Measurements from ENCODE around the gene MXD3. TPM values are rescaled to one million over a fixed set of nuclear protein-coding genes. Genes with fewer than 3 reads are reported as not detected.

Gene MXD3
- total and polyA plus RNA-seq, 4 donors = 7.4 to 29.0 (median 12.9) TPM

DNA sequence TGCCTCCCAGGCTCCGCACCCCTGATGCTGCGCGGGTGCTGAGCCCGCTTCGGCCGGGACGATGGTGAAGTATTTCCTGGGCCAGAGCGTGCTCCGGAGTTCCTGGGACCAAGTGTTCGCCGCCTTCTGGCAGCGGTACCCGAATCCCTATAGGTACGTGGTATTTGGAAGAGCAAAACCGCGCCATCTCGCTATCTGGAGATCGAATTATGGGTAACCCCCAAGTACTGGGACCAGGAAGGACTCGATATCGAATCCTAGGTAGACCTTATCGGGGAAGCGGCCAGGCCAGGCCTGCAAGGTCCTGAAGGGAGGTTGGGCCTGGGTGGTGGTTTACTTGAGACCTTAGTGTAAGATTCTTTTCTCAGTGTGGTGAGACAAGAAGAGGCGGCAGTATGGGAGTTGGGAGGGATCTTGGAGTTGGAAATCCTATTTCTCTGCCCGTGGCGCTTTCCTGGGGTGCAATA is 7.7 kb downstream of the MXD3 start:
- Histone ChIP-seq H3K27me3 (ENCODE audit: control insufficient read depth in 3 of 3, insufficient read depth in 3 of 3, low read length in 2 of 3) (no peaks in the 10 kb centered on the region), H3K4me1 (ENCODE audit: control insufficient read depth in 5 of 5, insufficient read depth in 5 of 5, low read length in 5 of 5) (peaks cover 0 to 39% (median 15%) of the 10 kb centered on the region in 5 donors), H3K9me3 (ENCODE audit: control insufficient read depth in 4 of 4, insufficient read depth in 3 of 4, low read length in 3 of 4) (no peaks in the 10 kb centered on the region), H3K36me3 (ENCODE audit: control insufficient read depth in 4 of 4, insufficient read depth in 4 of 4, low read length in 4 of 4) (peaks cover 0 to 19% (median 14%) of the 10 kb centered on the region in 4 donors), H3K27ac (ENCODE audit: low read depth in 1 of 2, low read length in 1 of 2) (peak overlapping the region; percentile 85 to 86), H3K9ac (ENCODE audit: insufficient read depth in 1 of 2, low read length in 2 of 2) (peak overlapping the region; percentile 26 to 43), H3K4me3 (peak overlapping the region; percentile 82)
- TF ChIP-seq, protein P1, sequence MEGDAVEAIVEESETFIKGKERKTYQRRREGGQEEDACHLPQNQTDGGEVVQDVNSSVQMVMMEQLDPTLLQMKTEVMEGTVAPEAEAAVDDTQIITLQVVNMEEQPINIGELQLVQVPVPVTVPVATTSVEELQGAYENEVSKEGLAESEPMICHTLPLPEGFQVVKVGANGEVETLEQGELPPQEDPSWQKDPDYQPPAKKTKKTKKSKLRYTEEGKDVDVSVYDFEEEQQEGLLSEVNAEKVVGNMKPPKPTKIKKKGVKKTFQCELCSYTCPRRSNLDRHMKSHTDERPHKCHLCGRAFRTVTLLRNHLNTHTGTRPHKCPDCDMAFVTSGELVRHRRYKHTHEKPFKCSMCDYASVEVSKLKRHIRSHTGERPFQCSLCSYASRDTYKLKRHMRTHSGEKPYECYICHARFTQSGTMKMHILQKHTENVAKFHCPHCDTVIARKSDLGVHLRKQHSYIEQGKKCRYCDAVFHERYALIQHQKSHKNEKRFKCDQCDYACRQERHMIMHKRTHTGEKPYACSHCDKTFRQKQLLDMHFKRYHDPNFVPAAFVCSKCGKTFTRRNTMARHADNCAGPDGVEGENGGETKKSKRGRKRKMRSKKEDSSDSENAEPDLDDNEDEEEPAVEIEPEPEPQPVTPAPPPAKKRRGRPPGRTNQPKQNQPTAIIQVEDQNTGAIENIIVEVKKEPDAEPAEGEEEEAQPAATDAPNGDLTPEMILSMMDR (IDR thresholded peaks at IDR 0.05; ENCODE audit: control extremely low read depth, extremely low read depth) = no peak
- 2% methylated on average over 25 of the region's 25 CpGs for WGBS, 2 donors
- ATAC-seq (ENCODE audit: insufficient read depth, low FRiP score) (no peak), DNase-seq (no peak)

DNA sequence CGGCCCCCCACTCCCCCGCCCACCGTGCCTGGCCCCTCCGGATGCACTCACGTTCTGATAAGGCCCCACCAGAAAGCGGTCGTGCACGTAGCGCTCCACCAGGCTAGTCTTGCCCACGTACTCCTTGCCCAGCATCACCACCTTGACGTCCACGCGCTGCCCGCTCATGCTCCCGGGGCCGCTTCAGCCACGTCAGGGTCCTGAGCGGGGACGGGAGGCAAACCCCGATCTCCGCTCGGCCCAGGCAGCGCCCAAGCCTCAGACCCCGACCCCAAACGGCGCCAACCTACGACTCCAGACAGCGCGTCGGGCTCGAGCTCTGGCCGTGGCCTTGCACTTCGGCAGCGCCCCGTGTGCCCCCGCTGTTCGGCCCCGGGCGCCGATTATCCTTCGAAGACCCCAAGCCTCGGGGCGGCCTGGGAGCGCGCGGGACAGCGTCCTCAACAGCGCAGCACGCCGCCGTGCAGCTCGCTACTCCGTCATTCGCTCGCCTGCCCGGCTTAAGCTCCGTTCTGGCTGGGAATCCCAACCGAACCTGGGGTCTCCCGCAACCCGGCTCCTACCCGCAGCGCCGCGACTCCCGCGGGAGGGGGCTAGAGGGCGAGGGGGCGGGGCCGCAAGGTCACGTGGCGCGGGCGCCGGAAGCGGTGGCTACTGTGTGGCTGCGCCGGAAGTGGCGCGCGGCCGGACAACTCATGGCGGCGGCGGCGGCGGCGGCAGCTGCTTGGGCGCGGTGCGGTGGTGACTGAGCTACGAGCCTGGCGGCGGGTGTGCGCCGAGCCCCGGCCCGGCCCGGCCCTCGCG is 8.4 kb downstream of the MXD3 start, which contains the start of the genes PRELID1 and RAB24:
TSS of gene PRELID1 (plus strand) at position 679 of the 804 bp plus-strand sequence. CDS start 187 bp downstream, outside the sequence.
TSS of gene RAB24 (minus strand) at position 599 of the 804 bp plus-strand sequence. CDS start at position 168, 431 bp downstream.
- TF ChIP-seq, protein P1 (IDR thresholded peaks at IDR 0.05; ENCODE audit: control extremely low read depth, extremely low read depth) = no peak
- Histone ChIP-seq H3K4me1 (ENCODE audit: control insufficient read depth in 5 of 5, insufficient read depth in 5 of 5, low read length in 5 of 5) (peaks cover 0 to 34% (median 15%) of the 10 kb centered on the region in 5 donors), H3K4me3 (peak within 1 kb of the TSS; percentile 82), H3K9ac (ENCODE audit: insufficient read depth in 1 of 2, low read length in 2 of 2) (peak within 1 kb of the TSS; percentile 43 to 73), H3K27ac (ENCODE audit: low read depth in 1 of 2, low read length in 1 of 2) (peak within 1 kb of the TSS; percentile 85 to 86), H3K36me3 (ENCODE audit: control insufficient read depth in 4 of 4, insufficient read depth in 4 of 4, low read length in 4 of 4) (peaks cover 0 to 19% (median 14%) of the 10 kb centered on the region in 4 donors), H3K27me3 (ENCODE audit: control insufficient read depth in 3 of 3, insufficient read depth in 3 of 3, low read length in 2 of 3) (no peaks in the 10 kb centered on the region), H3K9me3 (ENCODE audit: control insufficient read depth in 4 of 4, insufficient read depth in 3 of 4, low read length in 3 of 4) (no peaks in the 10 kb centered on the region)
- 0% methylated on average over 71 to 100 of the region's 100 CpGs for WGBS, 2 donors
- ATAC-seq (ENCODE audit: insufficient read depth, low FRiP score) (peak; percentile 80), DNase-seq (peak; percentile 87 to 91 (median 89))

DNA sequence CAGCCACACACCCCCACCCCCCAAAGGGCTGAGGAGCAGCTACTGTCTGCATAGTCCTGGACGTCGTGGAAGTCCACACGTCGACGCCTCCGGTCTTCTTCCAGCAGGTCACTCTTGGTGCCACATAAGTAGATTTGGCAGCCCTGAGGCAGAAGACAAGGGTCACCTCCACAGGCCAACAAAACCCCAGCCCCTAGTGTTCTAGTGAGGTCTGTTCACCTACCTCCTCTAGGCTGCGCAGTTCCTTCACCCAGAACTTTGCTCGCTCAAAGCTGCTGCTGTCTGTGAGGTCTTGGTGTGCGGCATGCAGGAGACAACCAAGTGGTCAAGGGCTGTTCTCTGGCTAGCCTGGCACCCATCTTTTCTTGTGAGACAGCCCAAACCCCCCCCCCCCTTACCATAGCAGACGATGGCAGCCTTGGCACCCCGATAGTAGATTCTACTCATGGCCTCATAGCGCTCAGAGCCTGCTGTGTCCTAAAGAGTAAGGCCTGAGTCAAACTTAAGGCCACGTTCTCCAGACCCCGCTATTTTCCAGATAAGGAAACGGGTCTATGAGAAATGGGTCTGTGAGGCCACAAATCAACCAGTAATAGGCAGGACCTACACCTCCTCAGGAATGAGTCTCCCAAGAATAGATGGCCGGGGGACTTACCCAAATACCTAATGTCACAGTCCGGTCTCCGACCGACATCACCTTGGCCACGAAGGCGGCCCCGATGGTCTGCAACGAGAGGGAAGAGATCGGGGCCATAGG is 9.2 kb downstream of the MXD3 start:
- DNase-seq (no peak), ATAC-seq (ENCODE audit: insufficient read depth, low FRiP score) (no peak)
- H3K4me1 ChIP-seq (ENCODE audit: control insufficient read depth in 5 of 5, insufficient read depth in 5 of 5, low read length in 5 of 5) = peaks cover 0 to 34% (median 15%) of the 10 kb centered on the region in 5 donors
- no peaks in the 10 kb centered on the region for H3K9me3 ChIP-seq (ENCODE audit: control insufficient read depth in 4 of 4, insufficient read depth in 3 of 4, low read length in 3 of 4)
- peak overlapping the region; percentile 82 for H3K4me3 ChIP-seq
- TF ChIP-seq, protein P1 (IDR thresholded peaks at IDR 0.05; ENCODE audit: control extremely low read depth, extremely low read depth) = no peak
- no peaks in the 10 kb centered on the region for H3K27me3 ChIP-seq (ENCODE audit: control insufficient read depth in 3 of 3, insufficient read depth in 3 of 3, low read length in 2 of 3)
- peaks cover 4 to 19% (median 16%) of the 10 kb centered on the region in 4 donors for H3K36me3 ChIP-seq (ENCODE audit: control insufficient read depth in 4 of 4, insufficient read depth in 4 of 4, low read length in 4 of 4)
- peak overlapping the region in 1 of 2 donors; percentile 73 for H3K9ac ChIP-seq (ENCODE audit: insufficient read depth in 1 of 2, low read length in 2 of 2)
- H3K27ac ChIP-seq (ENCODE audit: low read depth in 1 of 2, low read length in 1 of 2) = peak overlapping the region in 1 of 2 donors; percentile 79
- 37 to 39% methylated on average over 24 of the region's 24 CpGs for WGBS, 2 donors
